GM15510 (cell line): ENCODE results near the gene DIAPH2.

Experiments
- POLR2A ChIP-seq: IDR thresholded peaks from 3 replicates; pipeline ENCODE4 v1.6.1; 2011; ENCODE audit warnings: borderline replicate concordance; ENCODE audit not compliant: insufficient read length; ENCODE audit errors: extremely low read depth

The DIAPH2 gene

GRCh38 chrX:97547877-97548578, 863.4 kb downstream of the DIAPH2 start:
- no peak for TF ChIP-seq POLR2A

GRCh38 chrX:97551821-97552220, 867.2 kb downstream of the DIAPH2 start:
- TF ChIP-seq POLR2A, result no peak

- no peak for TF ChIP-seq POLR2A
These were observed 869.2 kb downstream of the DIAPH2 start for GRCh38 chrX:97553833-97554232.

- TF ChIP-seq POLR2A, result no peak
These were observed 871.7 kb downstream of the DIAPH2 start for GRCh38 chrX:97556359-97556758.

GRCh38 chrX:97563531-97564133, 879.0 kb downstream of the DIAPH2 start:
- TF ChIP-seq POLR2A, result no peak

GRCh38 chrX:97564496-97564895, 879.9 kb downstream of the DIAPH2 start:
- no peak for TF ChIP-seq POLR2A

GRCh38 chrX:97587171-97587570, 902.5 kb downstream of the DIAPH2 start:
- TF ChIP-seq POLR2A, result no peak

- no peak for TF ChIP-seq POLR2A
These were observed 910.1 kb downstream of the DIAPH2 start for GRCh38 chrX:97594646-97595224.

- no peak for TF ChIP-seq POLR2A
These were observed 913.3 kb downstream of the DIAPH2 start for GRCh38 chrX:97597954-97598353.

- TF ChIP-seq POLR2A, result no peak
These were observed 918.0 kb downstream of the DIAPH2 start for GRCh38 chrX:97602465-97603258.

GRCh38 chrX:97605271-97605670, 920.6 kb downstream of the DIAPH2 start:
- no peak for TF ChIP-seq POLR2A

GRCh38 chrX:97609357-97609756, 924.7 kb downstream of the DIAPH2 start:
- TF ChIP-seq POLR2A, result no peak

- no peak for TF ChIP-seq POLR2A
These were observed 925.3 kb downstream of the DIAPH2 start for GRCh38 chrX:97609938-97610337.

- no peak for TF ChIP-seq POLR2A
These were observed 932.4 kb downstream of the DIAPH2 start for GRCh38 chrX:97616883-97617530.

- TF ChIP-seq POLR2A, result no peak
These were observed 934.9 kb downstream of the DIAPH2 start for GRCh38 chrX:97619499-97619898.
